Measurements from ENCODE around the gene SORL1. TPM values are rescaled to one million over a fixed set of nuclear protein-coding genes. Genes with fewer than 3 reads are reported as not detected.

SORL1 gene
- total RNA-seq, 1 donor from 2014 or later: 4.6 TPM

DNA sequence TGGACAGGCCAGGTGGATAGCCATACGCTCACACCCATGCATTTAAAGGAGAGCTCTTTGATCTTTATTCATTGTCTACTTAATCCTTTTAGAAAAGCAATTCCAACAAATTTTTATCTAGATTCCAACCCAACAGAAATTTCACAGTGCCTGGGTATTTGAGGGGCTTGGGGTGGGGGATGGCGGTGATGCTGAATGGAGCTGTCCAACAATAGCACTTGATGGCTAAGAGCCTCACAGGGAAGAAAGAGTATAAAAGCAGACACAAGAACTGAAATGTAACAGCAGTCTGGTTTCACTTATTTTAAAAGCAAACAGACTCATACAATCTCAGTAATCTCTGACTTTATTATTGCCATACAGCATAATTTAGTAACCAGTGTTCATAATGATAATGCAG lies 102.4 kb downstream of the SORL1 start:
- Mint-ChIP-seq H3K36me3 (ENCODE audit: low read depth, unreplicated experiment) (no peaks in the 10 kb centered on the region), H3K27ac (ENCODE audit: unreplicated experiment) (no peak overlapping the region), H3K27me3 (ENCODE audit: unreplicated experiment) (peaks cover 2% of the 10 kb centered on the region), H3K9me3 (ENCODE audit: unreplicated experiment) (no peaks in the 10 kb centered on the region), H3K4me3 (ENCODE audit: unreplicated experiment) (no peak overlapping the region), H3K4me1 (ENCODE audit: unreplicated experiment) (no peaks in the 10 kb centered on the region)
- DNase-seq (ENCODE audit: low spot score): no peak
- TF ChIP-seq, protein P1, sequence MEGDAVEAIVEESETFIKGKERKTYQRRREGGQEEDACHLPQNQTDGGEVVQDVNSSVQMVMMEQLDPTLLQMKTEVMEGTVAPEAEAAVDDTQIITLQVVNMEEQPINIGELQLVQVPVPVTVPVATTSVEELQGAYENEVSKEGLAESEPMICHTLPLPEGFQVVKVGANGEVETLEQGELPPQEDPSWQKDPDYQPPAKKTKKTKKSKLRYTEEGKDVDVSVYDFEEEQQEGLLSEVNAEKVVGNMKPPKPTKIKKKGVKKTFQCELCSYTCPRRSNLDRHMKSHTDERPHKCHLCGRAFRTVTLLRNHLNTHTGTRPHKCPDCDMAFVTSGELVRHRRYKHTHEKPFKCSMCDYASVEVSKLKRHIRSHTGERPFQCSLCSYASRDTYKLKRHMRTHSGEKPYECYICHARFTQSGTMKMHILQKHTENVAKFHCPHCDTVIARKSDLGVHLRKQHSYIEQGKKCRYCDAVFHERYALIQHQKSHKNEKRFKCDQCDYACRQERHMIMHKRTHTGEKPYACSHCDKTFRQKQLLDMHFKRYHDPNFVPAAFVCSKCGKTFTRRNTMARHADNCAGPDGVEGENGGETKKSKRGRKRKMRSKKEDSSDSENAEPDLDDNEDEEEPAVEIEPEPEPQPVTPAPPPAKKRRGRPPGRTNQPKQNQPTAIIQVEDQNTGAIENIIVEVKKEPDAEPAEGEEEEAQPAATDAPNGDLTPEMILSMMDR (IDR thresholded peaks at IDR 0.05; ENCODE audit: unreplicated experiment): no peak

DNA sequence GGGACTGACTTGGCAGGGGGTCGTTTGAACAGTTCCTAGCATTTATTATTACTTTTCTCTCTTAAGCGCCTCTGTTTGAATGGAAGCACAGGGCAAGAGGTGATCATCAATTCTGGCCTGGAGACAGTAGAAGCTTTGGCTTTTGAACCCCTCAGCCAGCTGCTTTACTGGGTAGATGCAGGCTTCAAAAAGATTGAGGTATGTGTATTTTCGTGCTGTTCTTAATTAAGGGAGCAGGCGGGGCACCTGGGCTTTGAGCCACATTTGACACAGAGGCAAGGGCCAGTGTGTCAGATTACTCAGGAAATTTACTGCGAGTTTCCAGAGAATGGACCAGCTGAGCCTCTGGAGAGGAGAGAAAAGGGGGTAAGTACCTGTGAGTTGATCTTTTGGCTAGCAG lies 103.0 kb downstream of the SORL1 start:
- no peak overlapping the region for H3K27ac Mint-ChIP-seq (ENCODE audit: unreplicated experiment)
- TF ChIP-seq, protein P1 (IDR thresholded peaks at IDR 0.05; ENCODE audit: unreplicated experiment): no peak
- DNase-seq (ENCODE audit: low spot score): no peak
- no peaks in the 10 kb centered on the region for H3K9me3 Mint-ChIP-seq (ENCODE audit: unreplicated experiment)
- H3K4me3 Mint-ChIP-seq (ENCODE audit: unreplicated experiment): no peak overlapping the region
- no peaks in the 10 kb centered on the region for H3K4me1 Mint-ChIP-seq (ENCODE audit: unreplicated experiment)
- peaks cover 2% of the 10 kb centered on the region for H3K27me3 Mint-ChIP-seq (ENCODE audit: unreplicated experiment)
- H3K36me3 Mint-ChIP-seq (ENCODE audit: low read depth, unreplicated experiment): no peaks in the 10 kb centered on the region

DNA sequence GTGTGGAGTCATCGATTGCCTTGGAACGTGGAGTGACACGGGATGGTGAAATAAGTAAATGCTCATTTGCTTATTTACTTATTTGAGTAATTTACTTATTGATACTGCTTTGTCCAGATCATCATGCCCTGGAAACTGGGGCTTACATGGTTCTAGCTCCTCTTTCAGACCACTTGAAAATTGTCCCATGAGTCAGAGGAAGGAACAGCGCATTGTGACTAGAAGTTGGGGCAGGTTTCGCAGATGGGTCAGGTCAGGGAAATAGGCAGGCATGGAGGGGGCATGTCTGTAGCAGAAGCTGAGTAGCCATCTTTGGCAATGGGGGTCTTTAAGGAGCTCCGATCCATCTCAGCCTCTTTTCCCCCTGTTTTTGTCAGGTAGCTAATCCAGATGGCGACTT lies 104.8 kb downstream of the SORL1 start:
- H3K4me3 Mint-ChIP-seq (ENCODE audit: unreplicated experiment): no peak overlapping the region
- H3K27me3 Mint-ChIP-seq (ENCODE audit: unreplicated experiment): peaks cover 4% of the 10 kb centered on the region
- no peaks in the 10 kb centered on the region for H3K36me3 Mint-ChIP-seq (ENCODE audit: low read depth, unreplicated experiment)
- H3K27ac Mint-ChIP-seq (ENCODE audit: unreplicated experiment): no peak overlapping the region
- H3K9me3 Mint-ChIP-seq (ENCODE audit: unreplicated experiment): no peaks in the 10 kb centered on the region
- no peaks in the 10 kb centered on the region for H3K4me1 Mint-ChIP-seq (ENCODE audit: unreplicated experiment)
- TF ChIP-seq, protein P1 (IDR thresholded peaks at IDR 0.05; ENCODE audit: unreplicated experiment): no peak
- DNase-seq (ENCODE audit: low spot score): no peak

DNA sequence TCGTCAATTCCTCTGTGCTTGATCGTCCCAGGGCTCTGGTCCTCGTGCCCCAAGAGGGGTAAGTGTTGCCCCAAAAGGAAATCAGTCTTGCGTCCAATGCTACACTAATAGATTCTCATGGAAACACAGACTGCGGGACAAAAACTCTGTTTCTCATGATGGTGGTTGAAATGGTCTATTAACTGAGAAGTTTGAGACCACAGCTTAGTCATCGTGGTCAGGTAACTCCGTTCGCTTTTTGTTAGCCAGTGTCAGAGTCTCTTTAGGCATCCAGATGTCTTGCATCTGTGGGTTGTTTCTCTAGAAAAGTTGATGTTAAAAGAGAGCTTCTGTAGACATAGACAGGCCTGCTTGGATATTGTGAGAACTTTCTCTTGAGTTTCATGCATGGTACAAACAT lies 105.2 kb downstream of the SORL1 start:
- TF ChIP-seq, protein P1 (IDR thresholded peaks at IDR 0.05; ENCODE audit: unreplicated experiment): no peak
- no peak overlapping the region for H3K4me3 Mint-ChIP-seq (ENCODE audit: unreplicated experiment)
- no peak overlapping the region for H3K27ac Mint-ChIP-seq (ENCODE audit: unreplicated experiment)
- H3K4me1 Mint-ChIP-seq (ENCODE audit: unreplicated experiment): no peaks in the 10 kb centered on the region
- no peaks in the 10 kb centered on the region for H3K9me3 Mint-ChIP-seq (ENCODE audit: unreplicated experiment)
- DNase-seq (ENCODE audit: low spot score): no peak
- H3K27me3 Mint-ChIP-seq (ENCODE audit: unreplicated experiment): peaks cover 4% of the 10 kb centered on the region
- H3K36me3 Mint-ChIP-seq (ENCODE audit: low read depth, unreplicated experiment): no peaks in the 10 kb centered on the region

DNA sequence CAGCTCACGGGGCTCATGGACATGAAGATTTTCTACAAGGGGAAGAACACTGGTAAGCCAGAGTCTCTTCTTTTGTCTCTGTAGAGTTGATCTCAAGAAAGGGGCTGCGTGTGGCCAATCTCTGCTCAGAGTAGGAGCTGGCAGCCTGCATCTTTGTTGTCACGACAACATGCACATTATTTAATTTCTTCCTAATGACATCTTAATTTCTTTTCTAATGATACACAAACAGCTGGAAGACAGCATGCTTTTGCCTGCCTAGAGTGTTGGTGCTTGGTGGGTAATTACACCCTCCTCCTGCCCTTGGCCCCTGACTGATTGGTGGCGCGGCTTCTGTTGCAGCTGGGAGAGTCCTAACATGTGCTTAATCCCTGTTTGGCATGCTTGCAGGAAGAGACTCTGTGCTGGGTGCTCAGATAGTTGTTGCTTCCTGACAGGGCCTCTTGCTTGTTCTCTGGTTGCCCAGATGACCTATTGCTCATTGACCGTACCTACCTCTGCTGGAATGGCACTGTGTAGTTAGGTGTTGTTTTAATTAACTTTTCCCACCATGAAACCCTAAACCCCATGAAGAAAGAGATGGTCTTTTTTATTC lies 107.6 kb downstream of the SORL1 start:
- Mint-ChIP-seq H3K9me3 (ENCODE audit: unreplicated experiment) (no peaks in the 10 kb centered on the region), H3K36me3 (ENCODE audit: low read depth, unreplicated experiment) (no peaks in the 10 kb centered on the region), H3K4me1 (ENCODE audit: unreplicated experiment) (no peaks in the 10 kb centered on the region), H3K4me3 (ENCODE audit: unreplicated experiment) (no peak overlapping the region), H3K27ac (ENCODE audit: unreplicated experiment) (no peak overlapping the region), H3K27me3 (ENCODE audit: unreplicated experiment) (peaks cover 4% of the 10 kb centered on the region)
- TF ChIP-seq, protein P1 (IDR thresholded peaks at IDR 0.05; ENCODE audit: unreplicated experiment): no peak
- no peak for DNase-seq (ENCODE audit: low spot score)
